Activated CD8-positive, alpha-beta memory T cell treated with anti-CD3 and anti-CD28 coated beads, Interleukin-2, amount 50 U/mL, for 48 hours (primary cell): ENCODE measurements around the gene DSCAML1.

ENCODE experiments used
- DNase-seq: peaks from one replicate; pipeline ENCODE4 v3.0.0-alpha.2; 2020

Gene DSCAML1

GRCh38 chr11:117719480-117719879 is 77.5 kb downstream of the DSCAML1 start:
- DNase-seq, result no peak

DNA sequence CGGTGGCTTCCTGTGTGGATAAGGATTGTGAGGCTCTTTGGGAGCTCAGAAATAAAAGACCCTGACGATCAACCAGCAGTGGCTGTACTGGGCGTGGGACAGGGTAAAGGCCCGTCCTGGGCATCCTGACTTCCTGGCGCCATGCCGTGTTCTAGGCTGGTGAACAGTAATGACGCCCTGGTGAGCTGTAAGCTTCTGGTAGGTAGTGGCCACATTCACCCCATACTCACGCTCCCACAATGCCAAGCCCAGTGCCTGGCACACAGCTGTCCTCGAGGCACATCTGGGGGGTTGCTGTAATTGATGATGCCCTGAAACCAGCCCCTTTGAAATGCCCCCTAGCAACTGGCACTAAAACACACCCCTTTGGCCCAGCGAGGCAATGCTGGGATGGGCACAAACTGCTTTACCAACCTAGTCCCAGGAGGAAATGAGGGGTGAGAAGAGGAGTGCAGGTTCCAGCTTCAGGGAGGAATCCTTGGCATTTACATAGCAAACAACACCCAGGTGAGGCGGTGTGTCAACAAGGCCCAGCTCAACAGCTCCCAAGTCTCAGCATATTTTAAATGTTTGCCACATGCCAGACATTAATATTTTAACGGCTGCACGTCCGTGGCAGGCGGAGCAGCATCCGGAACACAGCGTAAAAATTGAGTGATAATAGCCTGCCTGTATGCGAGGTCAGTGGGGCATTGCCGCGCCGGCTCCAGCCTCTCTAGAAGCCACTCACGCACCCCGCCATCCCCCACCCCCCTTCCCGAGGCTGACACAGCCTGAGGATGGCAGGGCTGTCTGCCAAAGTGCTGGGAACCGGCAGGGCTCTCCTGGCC is 79.3 kb downstream of the DSCAML1 start:
- no peak for DNase-seq

- DNase-seq, result no peak
Observed at GRCh38 chr11:117716521-117717440, 80.2 kb downstream of the DSCAML1 start.

DNA sequence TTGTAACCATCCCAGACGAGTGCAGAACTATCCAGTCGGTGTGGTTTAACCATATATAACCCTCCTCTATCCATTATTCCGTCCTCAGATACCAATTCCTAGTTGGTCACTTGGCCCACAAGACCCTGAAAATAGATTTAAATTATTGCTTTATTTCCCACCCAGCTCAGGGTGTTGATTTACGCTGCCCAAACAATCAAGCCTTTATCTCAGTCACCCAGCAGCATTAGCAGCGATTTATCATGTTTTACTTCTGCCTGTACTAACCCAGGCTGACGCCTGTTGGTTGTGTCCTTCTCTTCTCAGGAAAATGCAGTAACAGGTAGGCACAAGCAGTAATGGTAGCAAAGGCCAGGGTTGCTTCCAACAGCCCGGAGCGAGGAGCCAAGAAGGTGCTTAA is 81.2 kb downstream of the DSCAML1 start:
- DNase-seq, result no peak

GRCh38 chr11:117713538-117713991 is 83.5 kb downstream of the DSCAML1 start:
- DNase-seq, result no peak

GRCh38 chr11:117712530-117712929 is 84.5 kb downstream of the DSCAML1 start:
- DNase-seq, result no peak

DNA sequence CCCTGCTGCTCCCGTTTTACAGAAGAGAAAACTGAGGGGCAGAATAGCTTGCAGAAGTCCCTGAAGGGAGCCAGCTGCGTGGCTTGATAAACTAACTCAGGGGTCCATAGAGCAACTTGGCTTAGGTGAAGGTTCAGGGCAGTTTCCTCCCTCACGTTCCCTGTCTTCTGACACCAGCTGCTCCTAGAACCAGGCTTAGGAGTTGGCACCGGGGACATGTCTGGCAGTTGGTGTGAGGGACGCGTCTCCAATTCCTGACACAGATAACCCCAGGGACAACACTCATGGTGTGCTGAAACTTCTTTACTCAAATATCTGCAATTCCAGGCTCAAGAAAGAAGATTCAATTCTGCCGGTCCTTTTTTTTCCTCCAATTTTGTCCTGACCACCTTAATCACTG is 85.7 kb downstream of the DSCAML1 start:
- DNase-seq, result no peak

DNA sequence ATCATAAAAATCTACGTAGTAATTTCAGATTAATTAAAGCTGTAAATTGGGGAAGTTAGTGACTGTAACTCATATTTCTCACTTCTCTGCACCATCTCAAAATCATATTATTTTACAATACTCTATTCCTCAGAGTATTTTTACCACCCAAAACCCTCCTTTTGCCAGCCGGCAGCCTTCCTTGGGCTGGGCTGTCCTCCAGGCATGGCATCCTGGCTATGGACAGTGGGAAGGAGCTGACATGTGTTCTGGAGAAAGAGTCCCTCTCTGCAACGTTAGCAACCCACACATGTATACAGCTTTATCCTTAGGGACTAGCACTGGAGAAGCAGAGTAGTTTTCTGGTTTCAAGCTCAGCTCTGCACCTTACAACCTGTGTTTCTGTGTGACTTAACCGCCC is 86.8 kb downstream of the DSCAML1 start:
- DNase-seq, result no peak

DNA sequence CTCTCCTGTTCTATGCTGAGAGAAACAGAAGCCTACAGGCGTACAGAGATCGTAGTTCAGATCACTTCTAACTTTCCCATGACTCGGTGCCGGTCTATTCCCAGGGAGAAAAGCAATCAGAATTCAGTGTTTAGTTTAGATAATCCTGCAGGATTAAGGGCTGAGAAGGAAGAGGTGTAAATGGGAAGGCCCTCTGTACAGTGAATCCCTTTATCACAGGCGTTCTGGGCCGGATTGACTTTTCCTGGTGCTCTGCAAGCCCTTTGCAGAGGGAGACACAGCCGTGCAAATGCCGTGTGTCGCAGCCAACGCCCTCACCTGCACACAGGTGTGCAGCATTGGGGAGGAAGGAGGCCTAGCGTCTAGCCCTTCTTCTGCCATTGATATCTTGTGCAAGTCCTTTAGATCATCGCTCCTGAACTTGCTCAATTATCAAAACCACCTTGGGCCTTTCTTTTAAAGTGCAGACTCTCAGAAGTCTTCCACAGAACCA is 90.6 kb downstream of the DSCAML1 start:
- DNase-seq, result no peak

- DNase-seq, result no peak
Observed at GRCh38 chr11:117705866-117706265, 91.2 kb downstream of the DSCAML1 start.

DNA sequence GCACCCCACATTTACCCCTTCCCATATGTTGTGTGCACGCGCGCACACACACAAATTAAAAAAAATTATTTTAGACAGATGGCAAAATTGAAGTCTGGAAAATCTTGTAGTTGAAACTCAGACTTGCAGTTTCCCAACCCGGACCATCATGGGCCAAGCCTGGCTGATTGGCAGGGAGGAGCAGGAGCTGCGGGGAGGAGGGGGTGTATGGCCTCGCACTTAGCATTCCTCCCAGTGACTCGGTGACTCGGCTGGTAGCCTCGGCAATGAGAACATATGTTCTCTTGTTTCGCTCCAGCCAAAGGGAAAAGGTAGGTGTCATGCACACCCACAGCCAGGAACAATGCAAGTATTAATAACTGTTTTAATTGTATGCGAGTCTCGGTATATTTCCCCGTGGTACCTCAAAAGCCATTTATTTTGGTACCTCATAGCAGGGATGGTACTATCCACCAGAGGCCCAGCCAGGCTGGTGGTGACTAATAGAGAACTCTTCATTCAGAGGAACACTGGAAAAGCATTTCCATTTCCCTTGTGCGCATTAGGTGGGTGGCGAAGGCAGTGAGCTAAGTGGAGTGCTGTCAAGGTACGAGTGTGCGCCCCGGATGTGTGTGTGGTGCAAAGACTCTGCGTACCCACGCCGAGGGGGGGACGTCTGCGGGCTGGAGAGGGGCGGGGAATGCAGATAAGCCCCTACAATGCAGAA is 92.5 kb downstream of the DSCAML1 start:
- no peak for DNase-seq

DNA sequence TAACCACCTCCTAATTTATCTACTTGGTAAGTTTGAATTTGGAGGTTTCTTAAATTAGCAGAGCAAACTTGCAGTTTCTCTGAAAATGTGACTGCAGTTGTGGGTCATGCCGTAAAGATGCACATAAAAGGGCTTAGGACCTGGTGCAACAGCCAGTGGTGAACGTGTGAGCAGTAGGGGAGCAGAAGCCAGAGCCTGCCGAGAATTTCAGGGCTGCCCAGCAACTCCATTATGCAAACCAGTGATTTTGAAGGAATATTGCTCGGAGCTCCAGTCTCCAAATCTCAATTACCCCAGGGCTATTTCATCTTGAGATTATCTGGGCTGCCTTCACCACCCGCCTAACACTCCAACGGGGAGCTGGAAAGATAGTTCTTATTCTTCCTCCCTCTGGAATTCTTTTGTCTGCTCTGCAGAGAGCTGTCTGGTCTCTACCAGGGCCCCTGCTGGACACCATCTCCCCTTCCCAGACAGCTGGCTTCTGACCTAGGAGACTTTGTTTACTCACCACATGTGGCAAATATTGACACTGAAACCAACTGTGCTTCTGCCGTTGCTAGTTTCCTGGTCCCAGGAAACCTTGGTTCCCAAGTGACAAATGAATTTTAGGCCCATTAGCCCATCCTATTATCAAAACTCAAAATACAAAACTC is 93.9 kb downstream of the DSCAML1 start:
- DNase-seq, result no peak

GRCh38 chr11:117701781-117702180 is 95.2 kb downstream of the DSCAML1 start:
- DNase-seq, result no peak

DNA sequence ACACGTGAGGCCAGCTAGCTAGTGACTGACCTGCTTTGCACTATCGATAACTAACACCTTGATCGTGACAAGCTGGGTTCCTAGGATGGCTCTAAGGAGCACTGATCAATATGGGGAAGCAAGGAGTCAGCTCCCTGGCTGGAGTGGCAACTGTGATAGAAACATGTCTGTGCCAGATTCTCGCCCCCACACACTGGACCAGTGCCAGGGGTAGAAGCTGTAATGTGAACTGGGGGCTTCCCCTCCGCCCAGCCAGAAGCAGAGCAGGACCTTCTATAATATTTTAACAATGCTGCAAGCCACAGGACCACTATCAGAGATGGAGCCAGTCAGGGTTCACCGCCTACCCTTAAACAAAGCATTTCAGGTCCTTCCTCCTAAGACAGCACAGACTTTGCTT is 96.5 kb downstream of the DSCAML1 start:
- DNase-seq, result no peak

DNA sequence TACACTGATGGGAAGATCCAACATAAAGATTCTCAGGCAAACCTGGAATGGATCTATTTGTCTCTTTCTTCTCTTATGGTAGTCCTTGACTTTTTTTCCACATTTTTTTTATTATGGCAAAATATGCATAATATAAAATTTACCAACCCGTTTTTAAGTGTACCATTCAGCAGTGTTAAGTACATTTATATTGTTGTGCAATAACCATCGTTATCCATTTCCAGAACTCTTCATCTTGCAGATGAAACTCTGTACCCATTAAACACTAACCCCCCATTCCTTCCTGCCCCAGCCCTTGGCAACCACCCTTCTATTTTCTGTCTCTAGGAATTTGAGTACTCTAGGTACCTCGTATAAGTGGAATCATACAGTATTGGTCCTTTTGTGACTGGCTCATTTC is 99.7 kb downstream of the DSCAML1 start:
- no peak for DNase-seq

GRCh38 chr11:117696540-117696939 is 100.5 kb downstream of the DSCAML1 start:
- DNase-seq, result no peak

GRCh38 chr11:117693344-117693743 is 103.7 kb downstream of the DSCAML1 start:
- DNase-seq, result no peak

- no peak for DNase-seq
Observed at GRCh38 chr11:117691516-117691915, 105.5 kb downstream of the DSCAML1 start.

- DNase-seq, result no peak
Observed at GRCh38 chr11:117691218-117691514, 105.8 kb downstream of the DSCAML1 start.

- DNase-seq, result no peak
Observed at GRCh38 chr11:117690484-117691217, 106.4 kb downstream of the DSCAML1 start.

GRCh38 chr11:117688255-117688797 is 108.7 kb downstream of the DSCAML1 start:
- DNase-seq, result no peak

DNA sequence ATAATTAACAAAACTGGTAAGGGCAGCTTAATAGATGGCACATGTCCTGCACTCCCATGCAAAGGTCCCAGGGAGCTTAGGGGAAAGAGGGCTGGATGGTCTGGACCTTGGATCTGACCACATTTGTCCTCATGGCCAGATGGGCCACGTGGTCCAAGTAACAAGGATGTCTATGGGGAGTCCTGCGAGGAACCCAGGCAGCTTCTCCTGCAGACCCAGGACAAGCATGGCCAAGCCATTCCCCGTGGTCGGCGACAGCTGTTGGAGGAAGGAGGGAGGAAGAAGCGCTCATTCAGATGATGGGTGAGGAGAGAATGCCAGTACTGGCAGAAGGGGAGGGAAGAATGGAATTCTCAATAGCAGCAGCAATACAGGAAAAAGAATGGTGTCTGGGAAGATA is 109.2 kb downstream of the DSCAML1 start:
- DNase-seq, result no peak
